ENCODE results near the gene KLHL21. TPM values are rescaled to one million over a fixed set of nuclear protein-coding genes. Genes with fewer than 3 reads are reported as not detected.

The KLHL21 gene
- total and polyA plus RNA-seq, 10 of the 15 experiments (the other 5 are each of a cell fraction or from before 2014, with no cell fraction given): 0.76 to 12.2 (median 5.2) TPM

- TF ChIP-seq, protein P1, sequence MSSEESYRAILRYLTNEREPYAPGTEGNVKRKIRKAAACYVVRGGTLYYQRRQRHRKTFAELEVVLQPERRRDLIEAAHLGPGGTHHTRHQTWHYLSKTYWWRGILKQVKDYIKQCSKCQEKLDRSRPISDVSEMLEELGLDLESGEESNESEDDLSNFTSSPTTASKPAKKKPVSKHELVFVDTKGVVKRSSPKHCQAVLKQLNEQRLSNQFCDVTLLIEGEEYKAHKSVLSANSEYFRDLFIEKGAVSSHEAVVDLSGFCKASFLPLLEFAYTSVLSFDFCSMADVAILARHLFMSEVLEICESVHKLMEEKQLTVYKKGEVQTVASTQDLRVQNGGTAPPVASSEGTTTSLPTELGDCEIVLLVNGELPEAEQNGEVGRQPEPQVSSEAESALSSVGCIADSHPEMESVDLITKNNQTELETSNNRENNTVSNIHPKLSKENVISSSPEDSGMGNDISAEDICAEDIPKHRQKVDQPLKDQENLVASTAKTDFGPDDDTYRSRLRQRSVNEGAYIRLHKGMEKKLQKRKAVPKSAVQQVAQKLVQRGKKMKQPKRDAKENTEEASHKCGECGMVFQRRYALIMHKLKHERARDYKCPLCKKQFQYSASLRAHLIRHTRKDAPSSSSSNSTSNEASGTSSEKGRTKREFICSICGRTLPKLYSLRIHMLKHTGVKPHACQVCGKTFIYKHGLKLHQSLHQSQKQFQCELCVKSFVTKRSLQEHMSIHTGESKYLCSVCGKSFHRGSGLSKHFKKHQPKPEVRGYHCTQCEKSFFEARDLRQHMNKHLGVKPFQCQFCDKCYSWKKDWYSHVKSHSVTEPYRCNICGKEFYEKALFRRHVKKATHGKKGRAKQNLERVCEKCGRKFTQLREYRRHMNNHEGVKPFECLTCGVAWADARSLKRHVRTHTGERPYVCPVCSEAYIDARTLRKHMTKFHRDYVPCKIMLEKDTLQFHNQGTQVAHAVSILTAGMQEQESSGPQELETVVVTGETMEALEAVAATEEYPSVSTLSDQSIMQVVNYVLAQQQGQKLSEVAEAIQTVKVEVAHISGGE (CRISPR knock-in tag; IDR thresholded peaks at IDR 0.05): no peak
- TF ChIP-seq CHD4 (IDR thresholded peaks at IDR 0.05) (no peak), MTA3 (IDR thresholded peaks at IDR 0.05; ENCODE audit: borderline replicate concordance, low read length) (no peak), SREBF1 (IDR thresholded peaks at IDR 0.05; ENCODE audit: low read length) (no peak), MEF2B (IDR thresholded peaks at IDR 0.05; ENCODE audit: partially characterized antibody, poor library complexity, severe bottlenecking) (no peak), ZNF24 (IDR thresholded peaks at IDR 0.05) (no peak), SMAD5 (IDR thresholded peaks at IDR 0.05; ENCODE audit: low read depth) (no peak), TCF3 (IDR thresholded peaks at IDR 0.05; ENCODE audit: borderline replicate concordance, insufficient read depth, low read depth, low read length) (no peak)
Measured at GRCh38 chr1:6635910-6636760, 33.5 kb upstream of the KLHL21 start (continued).

All from GM12878 (cell line).